Stimulated activated CD8-positive, alpha-beta memory T cell treated with anti-CD3 and anti-CD28 coated beads, Interleukin-15, amount 100 ng/mL, for 1 hour (primary cell): ENCODE results near the gene COMMD1.
A peak's percentile ranks its signal among the peaks of the same experiment; 100 is the strongest.
"Not testable (repeated sequence)": the region's sequence is repeated elsewhere in the genome, so short reads cannot be mapped to it uniquely, and the experiment has no call there.

Source experiments
- DNase-seq: peaks from one replicate; pipeline ENCODE4 v3.0.0-alpha.2; 2020; ENCODE audit warnings: low read depth

Gene COMMD1

DNA sequence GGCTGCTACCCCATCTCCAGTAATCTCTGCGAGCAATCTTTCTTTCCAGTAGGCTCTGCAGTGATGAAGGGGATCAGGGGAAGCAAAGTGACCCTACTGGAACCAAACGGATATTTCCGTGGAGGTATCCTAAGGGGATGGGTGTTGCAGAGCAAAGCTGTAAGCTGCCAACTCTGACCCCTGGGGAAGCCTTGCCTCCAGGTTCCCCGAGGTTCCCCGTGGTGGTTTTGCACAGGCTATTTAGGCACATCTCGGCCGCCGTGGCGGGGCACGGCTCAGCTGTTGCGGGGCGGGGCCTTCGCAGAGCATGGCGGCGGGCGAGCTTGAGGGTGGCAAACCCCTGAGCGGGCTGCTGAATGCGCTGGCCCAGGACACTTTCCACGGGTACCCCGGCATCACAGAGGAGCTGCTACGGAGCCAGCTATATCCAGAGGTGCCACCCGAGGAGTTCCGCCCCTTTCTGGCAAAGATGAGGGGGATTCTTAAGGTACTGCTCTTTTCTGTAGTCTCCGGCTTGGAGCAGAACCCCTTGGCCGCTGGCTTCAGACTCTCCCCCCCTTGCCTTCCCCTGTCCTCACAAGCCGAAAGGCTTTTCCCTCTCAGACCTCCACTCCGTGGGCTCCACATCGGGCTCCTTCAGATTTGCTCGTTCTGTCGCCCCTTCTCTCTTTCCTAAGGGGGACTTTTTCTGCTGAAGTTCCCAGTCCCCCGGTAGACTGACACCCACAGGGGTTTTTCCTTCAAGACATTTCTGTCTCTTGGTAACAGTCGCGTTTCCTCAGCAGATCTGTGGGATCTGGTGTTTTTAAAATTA is at the start of gene COMMD1:
Gene COMMD1, plus strand, starts transcription at position 303 of the 814 bp plus-strand sequence. Its CDS starts 5 bp downstream, at position 308.
- DNase-seq = peak; percentile 62

DNA sequence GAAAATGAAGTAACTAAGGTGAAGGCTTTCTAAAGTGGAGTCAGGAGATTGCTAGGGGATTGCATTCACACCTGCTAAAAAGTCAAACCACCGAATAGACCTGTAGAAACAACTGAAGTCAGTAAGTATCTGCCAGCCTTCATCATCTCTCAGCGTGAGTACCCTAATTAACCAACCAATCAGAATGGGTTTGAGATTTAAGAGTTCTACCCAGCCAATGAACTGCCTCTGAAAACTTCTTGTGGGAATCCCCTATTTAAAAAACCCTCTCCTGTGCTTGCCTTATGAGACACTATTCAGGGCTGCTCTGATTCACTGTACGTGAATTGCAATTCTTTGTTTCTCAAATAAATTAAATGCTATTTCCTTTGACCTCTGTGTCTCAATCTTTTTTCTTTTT is 48.2 kb upstream of the COMMD1 start:
- DNase-seq = no peak

DNA sequence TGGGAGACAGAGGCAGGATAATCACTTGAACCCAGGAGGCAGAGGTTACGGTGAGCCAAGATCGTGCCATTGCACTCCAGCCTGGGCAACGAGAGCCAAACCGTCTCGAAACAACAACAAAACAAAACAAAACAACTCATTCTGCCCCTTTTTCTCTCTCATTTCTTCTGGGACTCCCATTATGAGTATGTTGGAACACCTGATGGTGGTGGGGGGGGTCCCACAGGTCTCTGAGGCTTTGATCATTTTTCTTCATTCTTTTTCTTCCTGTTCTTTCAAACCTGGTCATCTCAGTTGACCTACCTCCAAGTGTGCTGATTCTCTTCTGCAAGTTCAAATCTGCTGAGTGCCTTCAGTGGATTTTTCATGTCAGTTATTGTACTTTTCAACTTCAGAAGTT is 43.4 kb upstream of the COMMD1 start:
- DNase-seq = no peak

DNA sequence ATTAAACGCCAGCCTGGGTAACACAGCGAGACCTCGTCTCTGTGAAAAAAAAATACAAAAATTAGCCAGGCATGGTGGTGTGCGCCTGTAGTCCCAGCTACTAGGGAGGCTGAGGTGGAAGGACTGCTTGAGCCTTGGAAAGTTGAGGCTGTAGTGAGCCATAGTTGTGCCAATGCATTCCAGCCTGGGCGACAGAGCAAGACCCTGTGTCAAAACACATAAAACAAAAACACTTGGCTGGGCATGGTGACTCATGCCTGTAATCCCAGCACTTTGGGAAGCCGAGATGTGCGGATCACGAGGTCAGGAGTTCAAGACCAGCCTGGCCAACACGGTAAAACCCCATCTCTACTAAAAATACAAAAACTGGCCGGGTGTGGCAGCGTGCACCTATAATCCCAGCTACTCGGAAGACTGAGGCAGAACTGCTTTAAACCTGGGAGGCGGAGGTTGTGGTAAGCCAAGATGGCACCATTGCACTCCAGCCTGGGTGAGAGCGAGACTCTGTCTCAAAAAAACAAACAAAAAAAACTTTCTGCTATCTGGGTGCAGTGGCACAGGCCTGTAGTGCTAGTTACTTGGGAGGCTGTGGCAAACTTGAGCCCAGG is 38.9 kb upstream of the COMMD1 start:
- not testable (repeated sequence) for DNase-seq

DNA sequence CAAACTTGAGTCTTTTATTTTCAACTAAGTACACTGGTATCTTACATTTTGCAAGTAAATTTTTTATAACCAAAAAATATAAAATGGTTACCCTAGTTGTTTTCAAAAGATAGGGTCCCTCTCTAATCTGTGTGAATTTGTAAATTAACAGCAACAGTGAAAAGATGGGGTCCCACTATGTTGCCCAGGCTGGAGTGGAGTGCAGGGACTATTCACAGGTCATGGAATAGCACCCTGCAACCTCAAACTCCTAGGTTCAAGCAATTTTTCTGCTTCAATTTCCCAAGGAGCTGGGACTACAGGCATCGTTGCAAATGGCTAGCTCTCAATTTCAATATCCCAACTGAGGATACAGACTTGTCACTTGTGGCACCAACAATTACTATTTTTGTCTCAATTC is 29.1 kb upstream of the COMMD1 start:
- DNase-seq = no peak

DNA sequence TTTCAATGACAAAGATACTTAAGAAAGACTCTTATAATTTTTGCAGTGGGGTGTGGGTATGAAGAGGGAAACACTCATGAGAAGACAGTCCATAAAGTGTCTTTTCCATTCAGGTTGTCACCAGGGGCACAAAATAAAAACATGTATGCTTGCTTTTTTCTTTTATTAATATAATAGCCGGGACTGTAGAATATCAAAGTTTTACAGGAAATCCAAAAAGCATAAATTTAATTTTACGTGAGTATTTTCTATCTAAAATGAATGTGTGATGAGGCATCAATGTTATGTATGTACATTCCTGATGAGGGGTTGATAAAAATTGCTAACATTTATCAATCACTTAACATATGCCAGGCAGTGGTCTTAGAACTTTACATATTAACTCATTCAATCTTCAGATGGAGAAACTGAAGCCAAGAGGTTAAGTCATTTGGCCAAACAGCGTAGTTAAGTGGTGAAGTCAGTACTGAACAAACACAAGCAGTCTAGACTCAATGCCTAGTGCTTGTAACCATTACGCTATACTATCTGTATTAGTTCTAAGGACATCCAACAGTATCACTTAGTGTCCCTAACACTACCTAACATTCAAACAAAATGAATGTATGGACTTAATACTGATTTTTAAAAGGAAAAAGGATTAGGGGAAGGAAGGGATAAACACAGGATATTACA is 27.8 kb upstream of the COMMD1 start:
- no peak for DNase-seq

DNA sequence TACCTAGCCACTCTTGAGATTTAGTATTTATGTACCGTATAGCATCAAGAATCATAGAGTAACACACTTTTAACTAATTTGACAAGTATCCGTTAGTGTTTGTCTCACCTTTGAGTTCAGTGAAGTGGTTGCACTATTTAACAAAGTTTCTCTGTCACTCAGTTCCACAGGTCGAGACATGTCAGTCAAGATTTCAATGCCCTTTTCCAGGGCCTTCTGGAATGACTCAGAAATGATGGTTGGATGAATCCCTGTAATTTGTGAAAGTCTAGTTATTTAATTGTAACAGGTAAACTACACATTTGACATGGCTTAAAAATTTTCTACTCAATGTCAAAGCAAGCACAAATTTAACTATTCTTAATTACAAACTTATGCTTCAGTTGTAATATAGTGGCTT is 26.7 kb upstream of the COMMD1 start:
- no peak for DNase-seq

DNA sequence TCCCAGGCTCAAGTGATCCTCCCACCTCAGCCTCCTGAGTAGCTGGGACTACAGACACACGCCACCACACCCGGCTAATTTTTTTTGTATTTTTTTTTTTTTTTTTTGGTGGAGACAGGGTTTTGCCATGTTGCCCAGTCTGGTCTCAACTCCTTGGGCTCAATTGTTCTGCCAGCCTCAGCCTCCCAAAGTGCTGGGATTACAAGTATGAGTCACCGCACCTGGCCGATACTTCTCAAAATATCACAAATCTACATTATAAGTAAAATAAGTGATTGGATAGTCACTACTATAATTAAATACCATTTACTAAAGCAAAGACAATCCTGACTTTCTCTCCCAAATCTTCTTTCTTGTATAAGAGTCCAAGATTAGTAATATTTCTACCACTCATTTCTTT is 26.1 kb upstream of the COMMD1 start:
- not testable (repeated sequence) for DNase-seq

DNA sequence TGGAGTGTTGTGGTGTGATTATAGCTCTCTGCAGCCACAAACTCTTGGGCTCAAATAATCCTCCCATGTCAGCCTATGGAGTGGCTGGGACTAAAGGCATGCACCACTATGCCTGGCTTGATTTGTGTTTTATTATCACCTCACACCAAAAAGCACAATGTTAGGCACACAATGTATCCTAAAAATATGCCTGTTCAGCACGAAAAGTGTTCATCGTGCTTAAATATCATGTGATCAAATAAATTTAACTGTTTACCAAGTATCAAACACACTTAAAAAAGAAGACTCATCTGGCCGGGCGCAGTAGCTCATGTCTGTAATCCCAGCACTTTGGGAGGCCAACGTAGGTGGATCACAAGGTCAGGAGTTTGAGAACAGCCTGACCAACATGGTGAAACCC is 22.6 kb upstream of the COMMD1 start:
- DNase-seq = no peak

DNA sequence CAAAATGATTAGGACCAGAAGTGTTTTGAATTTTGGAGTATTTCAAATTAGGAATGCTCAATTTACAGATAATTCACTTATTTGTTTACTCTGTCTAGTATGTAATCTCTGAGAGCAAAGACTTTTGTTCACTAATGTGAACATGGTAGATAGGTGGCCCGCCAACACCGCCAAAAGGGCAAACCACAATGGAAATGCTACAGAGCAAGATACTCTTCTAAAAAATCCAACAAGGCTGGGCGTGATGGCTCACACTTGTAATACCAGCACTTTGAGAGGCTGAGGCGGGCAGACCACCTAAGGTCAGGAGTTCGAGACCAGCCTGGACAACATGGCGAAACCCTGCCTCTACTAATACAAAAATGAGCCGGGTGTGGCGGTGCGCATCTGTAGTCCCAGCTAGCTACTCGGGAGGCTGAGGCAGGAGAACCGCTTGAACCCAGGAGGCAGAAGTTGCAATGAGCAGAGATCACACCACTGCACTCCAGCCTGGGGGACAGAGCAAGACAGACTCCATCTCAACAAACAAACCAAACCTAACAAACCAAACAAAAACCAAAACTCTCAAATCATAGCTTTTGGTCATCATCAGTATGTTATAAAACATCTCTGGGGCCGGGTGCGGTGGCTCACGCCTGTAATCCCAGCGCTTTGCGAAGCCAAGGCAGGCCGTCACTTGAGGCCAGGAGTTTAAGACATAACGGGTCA is 19.4 kb upstream of the COMMD1 start:
- no peak for DNase-seq

DNA sequence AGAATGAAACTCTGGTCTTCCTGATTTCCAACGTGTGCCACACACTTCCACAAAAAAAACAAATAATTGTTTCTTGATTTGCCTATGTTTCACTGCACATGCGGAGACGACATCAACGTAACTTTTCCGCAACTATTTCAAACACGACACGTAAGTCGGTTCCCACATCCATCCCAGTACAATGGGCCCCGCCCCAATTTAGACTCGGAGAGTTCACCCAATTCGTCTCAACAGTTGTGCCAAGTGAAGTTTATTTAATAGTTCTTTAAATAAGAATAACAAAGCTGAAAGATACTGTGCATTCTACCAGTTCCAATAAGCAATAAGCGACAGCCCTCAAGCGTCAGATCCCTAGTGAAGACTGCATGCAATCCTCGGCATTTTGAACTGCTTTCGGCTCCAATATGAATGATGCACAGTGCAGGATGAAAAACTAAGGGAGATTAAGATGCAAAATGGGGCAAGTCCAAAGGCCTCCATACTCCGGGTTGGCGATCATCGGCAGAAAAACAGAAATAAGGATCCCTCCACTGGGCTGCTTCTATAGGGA is 17.7 kb upstream of the COMMD1 start:
- no peak for DNase-seq

DNA sequence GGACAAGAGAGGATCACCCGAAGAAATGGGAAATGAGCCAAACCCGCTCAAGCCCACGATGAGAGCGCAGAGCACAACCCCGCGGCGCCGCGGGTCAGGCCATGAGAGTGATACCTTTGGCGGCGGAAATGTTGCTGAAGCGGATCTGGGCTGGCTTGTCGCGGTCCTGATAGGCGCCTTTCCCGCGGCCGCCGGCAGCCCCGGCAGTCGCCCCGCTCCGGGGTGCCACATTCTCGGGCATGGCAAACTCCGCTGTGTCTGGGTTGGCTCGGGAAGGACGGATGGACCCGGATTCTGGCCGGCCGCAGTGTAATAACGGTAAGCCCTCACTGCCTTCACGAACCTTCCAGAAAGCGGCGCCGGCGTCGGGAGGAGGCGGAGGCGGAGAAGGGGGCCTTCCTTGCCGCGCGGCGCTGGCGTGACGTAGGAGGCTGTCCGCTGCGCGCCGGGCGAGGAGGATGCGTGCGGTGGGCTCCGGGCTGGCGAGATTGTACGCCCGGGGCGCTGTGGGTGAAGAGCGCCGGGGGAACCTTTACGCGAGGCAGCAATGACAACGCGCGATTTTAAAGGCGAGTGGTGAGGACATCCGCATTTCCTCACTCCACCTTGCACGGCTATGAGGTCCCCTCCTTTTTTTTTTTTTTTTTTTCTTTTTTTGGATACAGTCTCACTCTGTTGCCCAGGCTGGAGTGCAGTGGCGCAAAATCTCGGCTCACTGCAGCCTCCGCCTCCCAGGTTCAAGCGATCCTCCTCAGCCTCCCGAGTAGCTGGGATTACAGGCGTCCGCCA is 17.0 kb upstream of the COMMD1 start, which contains the start of gene CCT4:
Gene CCT4, minus strand, starts transcription at position 390 of the 789 bp plus-strand sequence. Its CDS starts 149 bp downstream, at position 241.
- DNase-seq = peak; percentile 80

DNA sequence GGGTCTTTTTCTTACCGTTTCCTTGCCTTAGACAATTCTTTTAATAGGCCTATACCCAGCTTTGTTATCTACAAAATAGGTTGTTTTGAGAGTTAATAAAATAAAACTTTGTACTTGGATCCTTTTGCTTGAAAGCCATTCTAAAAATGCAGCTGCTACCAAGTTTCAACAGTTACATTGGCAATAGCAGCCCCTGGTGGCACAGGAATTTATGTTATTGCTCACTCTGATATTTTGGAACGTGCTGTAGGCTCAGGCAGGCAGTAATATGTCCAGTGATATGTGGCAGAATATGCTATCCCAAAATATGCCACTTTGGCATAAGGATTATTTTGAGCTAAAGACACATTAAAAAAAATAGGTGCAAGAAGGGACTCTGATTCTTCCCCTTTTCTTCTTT is 6.7 kb upstream of the COMMD1 start:
- no peak for DNase-seq

DNA sequence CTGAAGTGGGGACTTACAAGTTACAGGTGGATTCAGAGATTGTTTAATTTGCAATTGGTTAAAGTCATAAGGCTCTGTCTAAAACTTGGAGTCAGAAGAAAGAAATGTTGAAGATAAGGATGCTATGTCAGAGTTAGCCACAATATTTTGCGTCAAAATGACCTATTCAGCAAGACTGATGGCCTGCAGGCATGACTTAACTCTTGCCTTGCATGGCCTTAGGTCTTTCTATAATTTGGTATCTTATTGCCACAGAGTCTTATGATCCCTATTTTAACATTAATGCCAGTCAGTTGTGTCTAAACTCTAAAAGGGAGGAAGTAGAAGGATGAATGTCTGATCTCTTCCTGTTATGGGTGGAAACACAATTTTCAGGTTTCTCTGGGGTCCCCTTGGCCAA is 5.2 kb upstream of the COMMD1 start:
- no peak for DNase-seq

DNA sequence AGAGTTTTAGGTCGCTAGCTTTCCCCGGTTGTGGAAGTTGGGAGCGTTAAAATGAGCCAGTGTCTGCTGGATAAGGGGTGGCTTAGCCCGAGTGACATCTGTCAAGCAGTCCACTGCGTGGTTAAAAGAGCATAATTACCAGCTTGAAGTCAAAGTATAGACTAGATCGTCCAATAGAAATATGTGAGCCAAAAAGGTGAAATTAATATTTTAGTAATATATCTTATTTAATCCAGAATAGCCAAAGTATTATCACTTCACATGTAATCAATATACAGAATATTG is 654 bp downstream of the COMMD1 start:
- no peak for DNase-seq

DNA sequence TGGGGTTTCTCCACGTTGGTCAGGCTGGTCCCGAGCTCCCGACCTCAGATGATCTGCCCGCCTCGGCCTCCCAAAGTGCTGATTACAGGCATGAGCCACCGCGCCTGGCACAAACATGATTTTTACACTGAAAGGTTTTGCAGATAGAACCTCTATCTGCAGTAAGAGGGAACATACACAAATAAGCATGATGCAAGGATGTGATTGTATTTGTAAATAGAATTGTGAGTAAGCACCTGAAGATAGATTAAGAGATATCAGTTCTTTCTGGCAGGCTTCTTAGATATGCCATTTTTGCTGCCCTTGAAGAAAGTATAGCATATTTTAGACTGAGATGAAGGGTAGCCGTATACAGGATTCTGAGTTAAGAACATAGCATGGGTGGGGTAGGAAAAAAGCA is 3.6 kb downstream of the COMMD1 start:
- no peak for DNase-seq

DNA sequence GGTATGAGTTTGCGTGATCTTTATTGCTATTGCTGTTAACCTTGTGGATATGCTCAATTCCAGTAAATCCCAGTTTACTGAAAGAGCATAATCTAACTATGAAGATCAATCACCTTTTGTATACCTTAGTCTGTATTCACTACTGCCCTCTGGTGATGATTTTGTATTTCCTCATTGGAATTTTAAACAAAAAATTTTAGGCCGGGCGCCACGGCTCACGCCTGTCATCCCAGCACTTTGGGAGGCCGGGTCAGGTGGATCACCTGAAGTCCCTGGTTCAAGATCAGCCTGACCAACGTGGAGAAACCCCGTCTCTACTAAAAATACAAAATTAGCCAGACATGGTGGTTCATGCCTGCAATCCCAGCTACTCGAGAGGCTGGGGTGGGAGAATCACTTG is 5.1 kb downstream of the COMMD1 start:
- no peak for DNase-seq

DNA sequence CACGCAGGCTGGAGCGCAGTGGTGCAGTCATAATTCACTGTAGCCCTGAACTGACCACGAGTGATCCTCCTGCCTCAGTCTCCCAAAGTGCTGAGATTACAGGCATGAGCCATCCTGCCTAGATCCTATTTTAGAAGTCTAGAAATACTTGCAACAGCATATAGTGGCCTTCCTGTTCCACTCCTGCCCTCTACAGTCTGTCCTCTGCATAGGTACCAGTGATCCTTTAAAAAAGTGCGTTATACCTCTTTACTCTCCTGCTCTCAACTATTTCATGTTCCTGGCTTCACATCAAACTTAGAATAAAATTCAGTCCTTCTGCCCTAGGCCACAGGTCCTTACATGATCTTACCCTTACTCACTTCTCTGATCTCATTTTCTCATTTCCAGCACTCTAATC is 6.0 kb downstream of the COMMD1 start:
- no peak for DNase-seq

DNA sequence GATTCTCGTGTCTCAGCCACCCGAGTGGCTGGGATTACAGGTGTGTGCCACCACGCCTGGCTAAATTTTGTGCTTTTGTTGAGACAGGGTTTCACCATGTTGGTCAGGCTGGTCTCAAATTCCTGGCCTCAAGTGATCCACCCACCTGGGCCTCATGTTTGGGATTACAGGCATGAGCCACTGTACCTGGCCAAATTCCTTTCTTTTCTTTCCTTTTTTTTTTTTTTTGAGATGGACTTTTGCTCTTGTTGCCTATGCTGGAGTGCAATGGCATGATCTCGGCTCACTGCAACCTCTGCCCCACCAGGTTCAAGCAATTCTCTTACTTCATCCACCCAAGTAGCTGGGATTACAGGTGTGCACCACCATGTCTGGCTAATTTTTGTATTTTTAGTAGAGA is 9.3 kb downstream of the COMMD1 start:
- not testable (repeated sequence) for DNase-seq

DNA sequence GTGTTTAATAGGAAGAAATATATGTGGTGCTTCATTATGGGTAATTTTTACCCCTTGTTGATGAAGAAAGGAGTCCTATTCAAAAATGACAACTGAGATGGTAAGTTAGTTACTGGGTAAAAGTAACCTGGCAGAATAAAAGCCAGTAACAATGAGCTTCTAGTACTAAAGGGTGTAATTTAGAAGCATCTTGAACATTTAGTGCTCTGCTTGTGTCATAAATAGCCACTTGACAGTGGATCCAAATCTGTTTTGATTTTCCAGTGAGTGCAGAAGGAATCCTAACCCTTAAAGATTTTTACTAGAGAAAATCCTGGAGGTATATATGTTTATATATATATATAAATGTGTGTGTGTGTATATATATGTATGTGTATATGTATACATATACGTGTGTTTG is 15.1 kb downstream of the COMMD1 start:
- DNase-seq = no peak

DNA sequence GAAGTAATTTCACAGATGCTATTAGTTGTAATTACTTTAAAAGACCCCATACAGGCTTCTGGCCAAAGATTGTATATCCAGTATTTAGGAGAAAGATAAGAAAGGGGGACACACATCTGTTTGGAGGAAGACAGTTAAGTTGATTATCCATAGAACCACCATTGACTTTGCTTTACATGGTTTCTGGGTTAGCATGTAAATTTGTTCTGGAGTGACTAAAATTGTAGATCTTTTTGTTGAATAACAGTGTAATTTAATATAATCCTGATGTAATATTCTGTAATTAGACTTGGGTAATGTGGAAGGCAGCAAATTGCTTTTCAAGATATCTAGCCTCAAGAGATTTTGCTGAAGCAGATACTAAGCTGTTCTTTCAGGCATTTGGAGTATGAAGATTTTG is 17.2 kb downstream of the COMMD1 start:
- DNase-seq = no peak
